ENCODE data around the gene GALNT10.

GALNT10 gene

DNA sequence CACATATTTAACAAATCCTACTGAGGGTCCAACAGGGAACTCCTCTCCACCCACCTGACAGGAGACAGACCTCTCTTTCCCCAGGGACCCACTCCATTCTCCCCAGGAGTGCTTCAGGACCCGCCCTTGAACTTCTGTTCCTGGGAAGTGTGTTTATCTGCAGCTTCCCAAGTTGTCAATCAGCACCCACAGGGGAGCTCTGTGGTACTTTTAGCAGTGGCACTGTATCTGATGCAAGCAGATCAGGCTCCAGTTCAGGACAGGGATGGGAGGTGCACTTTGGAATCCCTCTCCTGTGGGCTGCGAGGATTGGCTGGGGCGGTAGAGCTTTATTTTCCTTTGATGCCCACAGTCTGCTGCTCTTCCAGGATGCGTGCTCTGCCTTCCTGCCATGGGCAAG, 8.7 kb downstream of the GALNT10 start:
- TF ChIP-seq, protein P1, sequence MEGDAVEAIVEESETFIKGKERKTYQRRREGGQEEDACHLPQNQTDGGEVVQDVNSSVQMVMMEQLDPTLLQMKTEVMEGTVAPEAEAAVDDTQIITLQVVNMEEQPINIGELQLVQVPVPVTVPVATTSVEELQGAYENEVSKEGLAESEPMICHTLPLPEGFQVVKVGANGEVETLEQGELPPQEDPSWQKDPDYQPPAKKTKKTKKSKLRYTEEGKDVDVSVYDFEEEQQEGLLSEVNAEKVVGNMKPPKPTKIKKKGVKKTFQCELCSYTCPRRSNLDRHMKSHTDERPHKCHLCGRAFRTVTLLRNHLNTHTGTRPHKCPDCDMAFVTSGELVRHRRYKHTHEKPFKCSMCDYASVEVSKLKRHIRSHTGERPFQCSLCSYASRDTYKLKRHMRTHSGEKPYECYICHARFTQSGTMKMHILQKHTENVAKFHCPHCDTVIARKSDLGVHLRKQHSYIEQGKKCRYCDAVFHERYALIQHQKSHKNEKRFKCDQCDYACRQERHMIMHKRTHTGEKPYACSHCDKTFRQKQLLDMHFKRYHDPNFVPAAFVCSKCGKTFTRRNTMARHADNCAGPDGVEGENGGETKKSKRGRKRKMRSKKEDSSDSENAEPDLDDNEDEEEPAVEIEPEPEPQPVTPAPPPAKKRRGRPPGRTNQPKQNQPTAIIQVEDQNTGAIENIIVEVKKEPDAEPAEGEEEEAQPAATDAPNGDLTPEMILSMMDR (IDR thresholded peaks at IDR 0.05; ENCODE audit: low read depth, low read length): no peak
- DNase-seq (ENCODE audit: extremely low read depth, low read depth): no peak

DNA sequence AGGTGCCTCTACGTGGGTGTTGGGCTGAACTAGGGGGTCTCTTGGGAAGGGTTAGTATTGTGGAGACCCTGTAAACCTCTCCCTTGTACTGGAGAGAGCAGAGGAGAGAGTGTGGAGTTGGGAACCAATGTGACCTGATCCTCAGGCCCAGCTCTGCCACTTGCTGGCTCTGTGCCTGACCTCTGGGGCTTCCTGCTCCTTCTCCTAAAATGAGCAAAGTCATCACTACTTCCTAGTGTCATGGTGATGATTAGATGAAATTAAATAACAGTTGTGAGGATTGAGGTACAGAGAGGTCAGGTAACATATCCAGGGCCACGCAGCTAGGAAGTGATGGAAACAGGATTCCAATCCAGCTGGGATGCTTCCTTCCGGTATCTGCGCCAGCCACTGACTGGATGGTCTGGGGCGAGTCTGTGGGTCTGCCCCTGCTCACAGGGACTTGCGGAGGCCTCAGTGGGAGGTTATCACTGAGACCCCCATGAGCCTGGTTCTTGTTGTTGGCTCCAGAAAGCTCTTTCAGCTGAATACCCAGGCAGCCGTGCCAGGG, 9.2 kb downstream of the GALNT10 start:
- DNase-seq (ENCODE audit: extremely low read depth, low read depth): no peak
- TF ChIP-seq, protein P1 (IDR thresholded peaks at IDR 0.05; ENCODE audit: low read depth, low read length): no peak

DNA sequence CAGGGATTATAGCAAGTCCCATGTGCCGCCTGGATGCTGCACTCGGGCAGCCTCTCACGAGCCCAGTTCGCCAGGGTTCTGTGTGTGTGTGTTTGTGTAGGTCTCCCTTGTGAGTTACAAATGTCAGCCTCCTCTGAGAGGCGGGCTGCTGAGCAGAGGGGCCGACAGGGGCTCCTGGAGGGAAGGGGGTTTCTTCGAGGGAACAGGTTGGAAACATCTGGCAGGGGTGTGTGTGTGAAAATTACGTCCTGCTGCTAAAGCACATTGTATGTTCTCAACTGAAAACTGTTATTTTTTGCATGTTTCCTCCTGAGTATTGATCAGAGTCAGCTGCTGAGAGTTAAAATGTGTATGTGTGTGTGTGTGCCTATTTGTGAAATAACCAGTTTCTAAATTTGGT, 9.7 kb downstream of the GALNT10 start:
- TF ChIP-seq, protein P1 (IDR thresholded peaks at IDR 0.05; ENCODE audit: low read depth, low read length): no peak
- DNase-seq (ENCODE audit: extremely low read depth, low read depth): no peak

DNA sequence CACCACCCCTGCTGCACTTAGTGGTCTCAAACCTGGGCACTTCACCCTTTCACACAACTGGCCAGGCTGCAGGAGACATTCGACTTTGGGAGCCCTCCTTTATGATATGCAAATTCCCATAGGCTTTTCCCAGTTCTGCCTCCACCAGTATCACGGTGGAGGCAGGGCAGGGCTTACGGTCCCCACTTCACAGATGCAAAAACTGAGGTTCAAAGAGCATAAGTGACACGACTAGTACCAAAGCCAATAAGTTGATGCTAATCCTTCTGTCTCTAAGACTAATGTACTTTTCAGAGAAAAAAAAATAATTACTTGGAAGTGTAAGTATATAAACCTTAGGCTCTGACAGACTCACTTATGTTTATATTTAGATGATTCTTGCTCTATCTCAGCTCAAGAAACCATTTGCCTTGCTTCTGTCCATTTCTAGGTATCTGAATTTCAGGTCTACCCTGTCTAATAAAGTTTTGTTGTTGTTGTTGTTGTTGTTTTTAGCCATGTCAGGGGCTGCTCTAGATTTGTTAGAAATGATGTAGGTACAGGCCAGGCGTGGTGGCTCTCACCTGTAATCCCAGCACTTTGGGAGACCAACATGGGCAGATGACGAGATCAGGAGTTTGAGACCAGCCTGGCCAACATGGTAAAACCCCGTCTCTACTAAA, 10.7 kb downstream of the GALNT10 start:
- TF ChIP-seq, protein P1 (IDR thresholded peaks at IDR 0.05; ENCODE audit: low read depth, low read length): no peak
- DNase-seq (ENCODE audit: extremely low read depth, low read depth): no peak

DNA sequence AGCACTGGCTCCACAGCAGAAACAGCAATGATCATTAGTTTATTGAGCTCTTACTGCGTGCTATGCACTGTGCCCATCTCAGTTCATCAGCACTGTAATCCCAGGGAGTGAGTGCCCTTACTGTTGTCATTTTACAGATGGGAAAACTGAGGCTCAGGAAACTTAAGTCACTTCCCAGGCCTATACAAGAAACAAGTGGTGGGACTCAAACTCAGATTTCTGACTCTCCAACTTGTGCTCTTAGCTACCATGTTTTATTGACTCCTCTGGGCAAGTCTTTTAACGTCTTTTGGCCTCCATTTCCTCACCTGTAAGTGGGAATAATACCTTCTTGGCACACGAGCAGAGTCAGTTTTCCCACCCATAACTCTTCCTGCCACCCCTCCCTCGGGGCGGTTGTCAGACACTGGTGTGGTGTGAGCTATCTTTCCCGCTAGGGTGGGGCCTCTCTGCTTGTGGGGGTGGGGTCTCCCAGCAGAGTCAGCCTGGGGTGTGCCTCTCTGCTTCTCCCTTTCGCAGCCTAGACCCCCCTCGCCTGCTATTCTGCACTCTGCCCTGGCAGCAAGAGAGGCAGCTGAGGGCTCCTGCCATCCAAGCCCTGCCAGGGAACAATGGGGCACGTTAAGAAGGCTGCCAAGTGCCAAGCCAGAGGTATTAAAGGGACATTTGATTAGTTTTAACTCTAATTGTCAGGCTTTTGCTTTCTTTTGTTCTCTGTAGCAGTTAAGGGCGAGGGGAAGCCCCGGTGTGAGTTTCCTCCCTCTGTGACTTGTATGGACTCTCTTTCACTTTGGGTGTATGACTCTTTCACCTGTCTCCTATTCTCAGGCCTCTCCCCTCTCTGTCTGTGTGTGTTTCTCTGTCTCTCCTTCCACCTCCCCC, 12.1 kb downstream of the GALNT10 start:
- DNase-seq (ENCODE audit: extremely low read depth, low read depth): no peak
- TF ChIP-seq, protein P1 (IDR thresholded peaks at IDR 0.05; ENCODE audit: low read depth, low read length): no peak

DNA sequence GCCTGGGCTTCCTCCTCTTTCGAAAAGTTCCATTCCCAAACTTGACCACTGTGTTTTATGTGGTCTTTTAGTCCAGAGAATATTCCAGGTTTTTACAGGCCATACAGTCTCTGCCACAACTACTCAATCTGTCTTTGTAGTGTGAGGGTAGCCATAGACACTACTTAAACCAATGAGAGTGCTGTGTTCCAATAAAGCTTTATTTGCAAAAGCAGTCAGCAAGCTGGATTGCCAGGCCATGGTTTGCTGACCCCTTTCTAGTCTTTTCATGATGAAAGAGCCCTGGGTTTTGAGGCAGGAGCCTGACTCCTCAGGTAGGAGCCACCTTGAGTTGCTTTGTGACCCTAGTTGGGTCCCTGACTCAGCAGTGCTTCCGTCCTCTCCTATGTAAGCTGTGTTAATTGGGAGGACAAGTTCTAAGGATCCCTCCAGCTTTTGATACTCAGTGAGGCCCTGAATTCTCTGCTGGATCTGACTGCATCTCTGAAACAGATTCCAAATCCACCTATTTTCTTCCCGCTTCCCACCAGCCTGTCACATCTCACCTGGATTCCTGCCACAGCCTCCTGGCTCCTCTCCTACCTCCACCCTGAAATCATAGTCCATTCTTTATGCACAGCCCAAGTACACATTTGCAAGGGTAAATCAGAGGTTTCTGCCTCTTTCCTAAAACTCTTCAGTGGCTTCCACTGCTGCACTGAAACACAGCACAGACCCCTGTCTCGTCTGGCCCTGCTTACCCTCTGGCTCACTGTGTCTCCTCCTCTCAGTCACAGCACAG, 13.5 kb downstream of the GALNT10 start:
- TF ChIP-seq, protein P1 (IDR thresholded peaks at IDR 0.05; ENCODE audit: low read depth, low read length): no peak
- DNase-seq (ENCODE audit: extremely low read depth, low read depth): no peak
